Astrocyte (in vitro differentiated cells and primary cell): ENCODE measurements around the gene SMAD1.

Experiments used
- EZH2 ChIP-seq: IDR thresholded peaks from 2 replicates; pipeline ENCODE4 v1.6.1; 2012; ENCODE audit warnings: mild to moderate bottlenecking, low read length, inconsistent platforms; ENCODE audit not compliant: insufficient read depth
- TF ChIP-seq, protein P1 (sequence below): IDR thresholded peaks from 2 replicates; pipeline ENCODE4 v1.5.1; 2011; ENCODE audit warnings: low read depth, mild to moderate bottlenecking, inconsistent platforms, low read length, moderate library complexity; ENCODE audit not compliant: insufficient read depth

- TF ChIP-seq, protein P1, sequence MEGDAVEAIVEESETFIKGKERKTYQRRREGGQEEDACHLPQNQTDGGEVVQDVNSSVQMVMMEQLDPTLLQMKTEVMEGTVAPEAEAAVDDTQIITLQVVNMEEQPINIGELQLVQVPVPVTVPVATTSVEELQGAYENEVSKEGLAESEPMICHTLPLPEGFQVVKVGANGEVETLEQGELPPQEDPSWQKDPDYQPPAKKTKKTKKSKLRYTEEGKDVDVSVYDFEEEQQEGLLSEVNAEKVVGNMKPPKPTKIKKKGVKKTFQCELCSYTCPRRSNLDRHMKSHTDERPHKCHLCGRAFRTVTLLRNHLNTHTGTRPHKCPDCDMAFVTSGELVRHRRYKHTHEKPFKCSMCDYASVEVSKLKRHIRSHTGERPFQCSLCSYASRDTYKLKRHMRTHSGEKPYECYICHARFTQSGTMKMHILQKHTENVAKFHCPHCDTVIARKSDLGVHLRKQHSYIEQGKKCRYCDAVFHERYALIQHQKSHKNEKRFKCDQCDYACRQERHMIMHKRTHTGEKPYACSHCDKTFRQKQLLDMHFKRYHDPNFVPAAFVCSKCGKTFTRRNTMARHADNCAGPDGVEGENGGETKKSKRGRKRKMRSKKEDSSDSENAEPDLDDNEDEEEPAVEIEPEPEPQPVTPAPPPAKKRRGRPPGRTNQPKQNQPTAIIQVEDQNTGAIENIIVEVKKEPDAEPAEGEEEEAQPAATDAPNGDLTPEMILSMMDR = no peak
- TF ChIP-seq EZH2 = no peak
These were observed 10.7 kb downstream of the SMAD1 start for GRCh38 chr4:145492376-145492775.
